ENCODE results near the gene AKTIP. TPM values are rescaled to one million over a fixed set of nuclear protein-coding genes. Genes with fewer than 3 reads are reported as not detected.

Gene AKTIP
- total and polyA plus RNA-seq, 9 of the 15 experiments (the other 6 are each of a cell fraction or from before 2014, with no cell fraction given), result 3.0 to 10.7 (median 4.4) TPM

DNA sequence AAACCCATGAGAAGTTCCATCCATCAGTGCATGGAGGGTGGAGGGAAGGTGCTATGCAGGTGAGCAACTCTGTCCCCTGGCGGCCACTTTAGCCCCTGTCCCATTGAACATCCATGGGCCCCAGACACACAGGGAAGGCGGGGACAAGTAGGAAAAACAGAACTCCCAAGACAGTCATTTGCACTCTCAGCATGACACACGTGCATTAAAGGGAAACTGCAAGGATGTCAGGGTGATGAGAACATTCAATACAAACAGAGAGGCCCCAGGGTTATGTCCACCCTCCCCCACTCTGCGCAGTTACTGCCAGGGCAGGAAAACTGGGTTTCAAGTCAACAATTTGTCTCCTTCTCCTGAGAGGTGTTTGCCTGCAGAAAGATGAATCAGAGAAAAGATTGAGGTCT, 44.0 kb upstream of the AKTIP start (continued):
- TF ChIP-seq, protein P1, sequence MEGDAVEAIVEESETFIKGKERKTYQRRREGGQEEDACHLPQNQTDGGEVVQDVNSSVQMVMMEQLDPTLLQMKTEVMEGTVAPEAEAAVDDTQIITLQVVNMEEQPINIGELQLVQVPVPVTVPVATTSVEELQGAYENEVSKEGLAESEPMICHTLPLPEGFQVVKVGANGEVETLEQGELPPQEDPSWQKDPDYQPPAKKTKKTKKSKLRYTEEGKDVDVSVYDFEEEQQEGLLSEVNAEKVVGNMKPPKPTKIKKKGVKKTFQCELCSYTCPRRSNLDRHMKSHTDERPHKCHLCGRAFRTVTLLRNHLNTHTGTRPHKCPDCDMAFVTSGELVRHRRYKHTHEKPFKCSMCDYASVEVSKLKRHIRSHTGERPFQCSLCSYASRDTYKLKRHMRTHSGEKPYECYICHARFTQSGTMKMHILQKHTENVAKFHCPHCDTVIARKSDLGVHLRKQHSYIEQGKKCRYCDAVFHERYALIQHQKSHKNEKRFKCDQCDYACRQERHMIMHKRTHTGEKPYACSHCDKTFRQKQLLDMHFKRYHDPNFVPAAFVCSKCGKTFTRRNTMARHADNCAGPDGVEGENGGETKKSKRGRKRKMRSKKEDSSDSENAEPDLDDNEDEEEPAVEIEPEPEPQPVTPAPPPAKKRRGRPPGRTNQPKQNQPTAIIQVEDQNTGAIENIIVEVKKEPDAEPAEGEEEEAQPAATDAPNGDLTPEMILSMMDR (IDR thresholded peaks at IDR 0.05 in 2 of 3, conservative IDR thresholded peaks at IDR 0.05 in 1 of 3; ENCODE audit: insufficient read depth in 2 of 3, low read depth in 1 of 3, low read length in 3 of 3), result peak; percentile 48 to 67 (median 53)
- no peak for TF ChIP-seq HSF4 (CRISPR knock-in tag; IDR thresholded peaks at IDR 0.05; ENCODE audit: borderline replicate concordance)
- TF ChIP-seq ZNF121 (CRISPR knock-in tag; conservative IDR thresholded peaks at IDR 0.05), result no peak
- TF ChIP-seq ZNF586 (CRISPR knock-in tag; conservative IDR thresholded peaks at IDR 0.05), result no peak
- no peak for TF ChIP-seq ESRRB (CRISPR knock-in tag; IDR thresholded peaks at IDR 0.05; ENCODE audit: borderline replicate concordance)
- no peak for TF ChIP-seq ZKSCAN3 (CRISPR knock-in tag; IDR thresholded peaks at IDR 0.05)
- TF ChIP-seq SMC3 (conservative IDR thresholded peaks at IDR 0.05; ENCODE audit: insufficient read depth, low read depth, low read length), result 0 out of 2 replicates have a peak, but pooled peaks have one; percentile 21
- peak; percentile 91 for TF ChIP-seq ZNF41 (CRISPR knock-in tag; conservative IDR thresholded peaks at IDR 0.05)

DNA sequence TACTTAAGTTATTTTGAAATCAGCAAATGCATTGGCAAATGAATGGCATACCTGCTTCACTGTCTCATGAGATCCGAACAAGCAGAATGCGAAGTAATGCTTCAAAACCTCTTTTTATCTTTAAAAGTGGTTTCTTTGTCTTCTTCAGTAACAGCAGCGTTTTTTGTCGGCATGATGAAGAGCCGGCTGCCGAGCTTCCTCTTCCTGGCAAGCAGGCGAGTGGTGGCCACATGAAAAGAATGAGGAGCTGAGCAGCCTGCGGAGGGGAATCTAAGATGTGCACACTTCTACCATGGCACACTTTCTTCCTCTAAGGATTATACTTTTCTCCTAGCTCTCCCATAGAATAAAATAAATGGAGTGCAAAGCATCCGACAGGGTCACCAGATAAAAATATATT, 42.4 kb upstream of the AKTIP start:
- no peak for ATAC-seq
- no peak overlapping the region for H3K4me2 ChIP-seq (ENCODE audit: insufficient read depth, low read length)
- H4K20me1 ChIP-seq (replicated peaks; ENCODE audit: control insufficient read depth, insufficient read depth, low read length), result no peaks in the 10 kb centered on the region
- ChIA-PET POLR2A (no interaction called here), CTCF (ENCODE audit: low intra/inter-chr PET ratio) (no interaction called here)
- no peaks in the 10 kb centered on the region for H3K4me1 ChIP-seq (replicated peaks in 1 of 2; ENCODE audit: control insufficient read depth in 2 of 2, insufficient read depth in 2 of 2, low read length in 2 of 2)
- H3K27ac ChIP-seq (ENCODE audit: extremely low read depth, low read depth, low read length), result no peak overlapping the region
- H3K4me3 ChIP-seq, result no peak overlapping the region
- FAIRE-seq, result no peak
- H3K27me3 ChIP-seq (ENCODE audit: control insufficient read depth in 2 of 2, insufficient read depth in 2 of 2, low read length in 2 of 2), result peaks cover 23 to 24% of the 10 kb centered on the region in 2 experiments
- no peaks in the 10 kb centered on the region for H3K9me3 ChIP-seq (replicated peaks; ENCODE audit: control insufficient read depth, insufficient read depth, low read depth, low read length)
- H3K9ac ChIP-seq (ENCODE audit: insufficient read depth in 1 of 2, low read depth in 2 of 2, low read length in 2 of 2), result no peak overlapping the region
- intact Hi-C loops (cut with micrococcal nuclease), result loop anchor here (10.0 kb wide), 1 partner anchor 209 kb away; no protein-coding TSS in a partner anchor
- H3K9me1 ChIP-seq (ENCODE audit: control insufficient read depth, insufficient read depth, low read length), result no peaks in the 10 kb centered on the region
- no peak for DNase-seq (ENCODE audit: extremely low read depth in 1 of 4, low spot score in 3 of 4)
- H2AFZ ChIP-seq (ENCODE audit: low read depth, low read length), result no peak overlapping the region
- in situ Hi-C loops (cut with MboI), result no loop called here
- no TSS peak for BruUV-seq (replicated peaks)
- WGBS (ENCODE audit: insufficient coverage, low coverage, missing lambda C conversion rate), result 0% methylated on average over 9 of the region's 9 CpGs
- H3K79me2 ChIP-seq (ENCODE audit: control insufficient read depth, insufficient read depth, low read length), result no peaks in the 10 kb centered on the region
- no peaks in the 10 kb centered on the region for H3K36me3 ChIP-seq (ENCODE audit: control insufficient read depth, insufficient read depth, low read length)
- TF ChIP-seq SMC3 (conservative IDR thresholded peaks at IDR 0.05; ENCODE audit: insufficient read depth, low read depth, low read length), result no peak
- no peak for TF ChIP-seq JUNB (CRISPR knock-in tag; conservative IDR thresholded peaks at IDR 0.05)
- no peak for TF ChIP-seq ATF7 (IDR thresholded peaks at IDR 0.05)
- no peak for TF ChIP-seq RBM34 (IDR thresholded peaks at IDR 0.05; ENCODE audit: borderline replicate concordance, insufficient read depth, low read length)
- TF ChIP-seq ADNP (tag; IDR thresholded peaks at IDR 0.05), result no peak
- TF ChIP-seq, protein P2, sequence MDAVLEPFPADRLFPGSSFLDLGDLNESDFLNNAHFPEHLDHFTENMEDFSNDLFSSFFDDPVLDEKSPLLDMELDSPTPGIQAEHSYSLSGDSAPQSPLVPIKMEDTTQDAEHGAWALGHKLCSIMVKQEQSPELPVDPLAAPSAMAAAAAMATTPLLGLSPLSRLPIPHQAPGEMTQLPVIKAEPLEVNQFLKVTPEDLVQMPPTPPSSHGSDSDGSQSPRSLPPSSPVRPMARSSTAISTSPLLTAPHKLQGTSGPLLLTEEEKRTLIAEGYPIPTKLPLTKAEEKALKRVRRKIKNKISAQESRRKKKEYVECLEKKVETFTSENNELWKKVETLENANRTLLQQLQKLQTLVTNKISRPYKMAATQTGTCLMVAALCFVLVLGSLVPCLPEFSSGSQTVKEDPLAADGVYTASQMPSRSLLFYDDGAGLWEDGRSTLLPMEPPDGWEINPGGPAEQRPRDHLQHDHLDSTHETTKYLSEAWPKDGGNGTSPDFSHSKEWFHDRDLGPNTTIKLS (IDR thresholded peaks at IDR 0.05; ENCODE audit: borderline replicate concordance, low read depth), result no peak
- no peak for TF ChIP-seq GABPB2 (CRISPR knock-in tag; conservative IDR thresholded peaks at IDR 0.05)
- TF ChIP-seq, protein P3, sequence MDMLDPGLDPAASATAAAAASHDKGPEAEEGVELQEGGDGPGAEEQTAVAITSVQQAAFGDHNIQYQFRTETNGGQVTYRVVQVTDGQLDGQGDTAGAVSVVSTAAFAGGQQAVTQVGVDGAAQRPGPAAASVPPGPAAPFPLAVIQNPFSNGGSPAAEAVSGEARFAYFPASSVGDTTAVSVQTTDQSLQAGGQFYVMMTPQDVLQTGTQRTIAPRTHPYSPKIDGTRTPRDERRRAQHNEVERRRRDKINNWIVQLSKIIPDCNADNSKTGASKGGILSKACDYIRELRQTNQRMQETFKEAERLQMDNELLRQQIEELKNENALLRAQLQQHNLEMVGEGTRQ (CRISPR knock-in tag; IDR thresholded peaks at IDR 0.05), result no peak
